Activated CD4-positive, alpha-beta T cell treated with anti-CD3 and anti-CD28 coated beads for 36 hours (primary cell): ENCODE measurements around the gene TEX22. TPM values are rescaled to one million over a fixed set of nuclear protein-coding genes. Genes with fewer than 3 reads are reported as not detected.

ENCODE experiments used
- ATAC-seq: fragments of 200-7000 bp; cut with Tn5 transposase; one replicate; pipeline ENCODE4 v1.10.0; 2021; ENCODE audit warnings: mild to moderate bottlenecking, moderate library complexity
- CTCF ChIA-PET: fragments of 350-600 bp; sonication (Branson Sonifier 250); formaldehyde crosslinking; loops from one replicate; lab custom pipeline; 2021; ENCODE audit warnings: antibody characterized with exemption; lab: Charles Lee
- POLR2A ChIA-PET: fragments of 350-600 bp; sonication (Branson Sonifier 250); formaldehyde crosslinking; loops from one replicate; lab custom pipeline; 2021; ENCODE audit warnings: antibody characterized with exemption, inconsistent platforms; lab: Charles Lee
- DNase-seq: peaks from one replicate; pipeline ENCODE4 v3.0.0-alpha.2; 2020
- H3K27ac Mint-ChIP-seq: one replicate; pipeline ENCODE4 v1.8.0; 2021; ENCODE audit warnings: mixed read lengths
- H3K27me3 Mint-ChIP-seq: one replicate; pipeline ENCODE4 v1.8.0; 2021; ENCODE audit warnings: mixed read lengths
- H3K36me3 Mint-ChIP-seq: one replicate; pipeline ENCODE4 v1.8.0; 2021; ENCODE audit warnings: low read depth, mixed read lengths
- H3K4me1 Mint-ChIP-seq: one replicate; pipeline ENCODE4 v1.8.0; 2021; ENCODE audit warnings: mixed read lengths
- H3K4me3 Mint-ChIP-seq: one replicate; pipeline ENCODE4 v1.8.0; 2021; ENCODE audit warnings: mild to moderate bottlenecking, moderate library complexity, mixed read lengths
- H3K9me3 Mint-ChIP-seq: one replicate; pipeline ENCODE4 v1.8.0; 2021; ENCODE audit warnings: low read depth, mixed read lengths
- intact Hi-C, 2 experiments: fragments of 100-400 bp; cut with DNase I in 1 of 2; cut with micrococcal nuclease in 1 of 2; formaldehyde crosslinking; loops; one replicate each; pipeline versions ENCODE4 v1.14.2 to v1.15.1; 2022 to 2024; cut with DNase I, micrococcal nuclease
- total RNA-seq, 2 experiments: library from RNA; stranded (reverse); gene quantifications; one replicate each; pipeline ENCODE4 v1.2.3, GENCODE V29; 2021

Gene TEX22
- total RNA-seq, 2 experiments from 2014 or later = 1.4 to 2.4 TPM

- DNase-seq (no peak), ATAC-seq (no peak)
- H3K27ac Mint-ChIP-seq = no peak overlapping the region
- peaks cover 5% of the 10 kb centered on the region for H3K4me1 Mint-ChIP-seq
- no peaks in the 10 kb centered on the region for H3K27me3 Mint-ChIP-seq
- POLR2A ChIA-PET = no interaction called here
- no peaks in the 10 kb centered on the region for H3K9me3 Mint-ChIP-seq
- CTCF ChIA-PET = no interaction called here
- intact Hi-C loops = no loop called here
- H3K36me3 Mint-ChIP-seq = no peaks in the 10 kb centered on the region
- H3K4me3 Mint-ChIP-seq = no peak overlapping the region
These were observed 5.2 kb upstream of the TEX22 start for GRCh38 chr14:105393151-105393550.

GRCh38 chr14:105394714-105395537, 3.4 kb upstream of the TEX22 start:
- H3K4me3 Mint-ChIP-seq = no peak overlapping the region
- POLR2A ChIA-PET = no interaction called here
- CTCF ChIA-PET = interaction anchor here (0.5 kb wide), 1 partner anchor 194 kb away, joined by 3 read pairs; no protein-coding TSS in a partner anchor
- DNase-seq = no peak
- peaks cover 12% of the 10 kb centered on the region for H3K36me3 Mint-ChIP-seq
- intact Hi-C loops = loop anchor here in 1 of 2 experiments (5.0 kb wide), 1 partner anchor 103 kb away; no protein-coding TSS in a partner anchor
- peaks cover 10% of the 10 kb centered on the region for H3K4me1 Mint-ChIP-seq
- ATAC-seq = no peak
- H3K27me3 Mint-ChIP-seq = no peaks in the 10 kb centered on the region
- H3K9me3 Mint-ChIP-seq = no peaks in the 10 kb centered on the region
- no peak overlapping the region for H3K27ac Mint-ChIP-seq

GRCh38 chr14:105395538-105395854, 2.8 kb upstream of the TEX22 start:
- Mint-ChIP-seq H3K9me3 (peaks cover 3% of the 10 kb centered on the region), H3K36me3 (peaks cover 17% of the 10 kb centered on the region), H3K27ac (no peak overlapping the region), H3K27me3 (no peaks in the 10 kb centered on the region), H3K4me1 (peaks cover 10% of the 10 kb centered on the region), H3K4me3 (no peak overlapping the region)
- ATAC-seq = no peak
- ChIA-PET CTCF (no interaction called here), POLR2A (no interaction called here)
- intact Hi-C loops = loop anchor here in 1 of 2 experiments (5.0 kb wide), 1 partner anchor 103 kb away; no protein-coding TSS in a partner anchor
- DNase-seq = no peak

- ATAC-seq (no peak), DNase-seq (no peak)
- peak overlapping the region; percentile 47 for H3K4me3 Mint-ChIP-seq
- POLR2A ChIA-PET = interaction anchor here (0.8 kb wide), 1 partner anchor 132 kb away, joined by 3 read pairs; no protein-coding TSS in a partner anchor
- H3K9me3 Mint-ChIP-seq = peaks cover 13% of the 10 kb centered on the region
- H3K27ac Mint-ChIP-seq = peak overlapping the region; percentile 84
- no peaks in the 10 kb centered on the region for H3K27me3 Mint-ChIP-seq
- CTCF ChIA-PET = interaction anchor here (0.5 to 1.0 kb wide), 3 partner anchors 27 to 110 kb away, joined by 3 to 5 read pairs (median 4); no protein-coding TSS in a partner anchor
- intact Hi-C loops = loop anchor here in 1 of 2 experiments (5.0 kb wide), 1 partner anchor 105 kb away; no protein-coding TSS in a partner anchor
- H3K36me3 Mint-ChIP-seq = peaks cover 30% of the 10 kb centered on the region
- H3K4me1 Mint-ChIP-seq = peaks cover 10% of the 10 kb centered on the region
These were observed 897 bp upstream of the TEX22 start for GRCh38 chr14:105397350-105397931.

- Mint-ChIP-seq H3K4me3 (peak overlapping the region; percentile 85), H3K9me3 (peaks cover 13% of the 10 kb centered on the region), H3K27me3 (no peaks in the 10 kb centered on the region), H3K36me3 (peaks cover 30% of the 10 kb centered on the region), H3K4me1 (peaks cover 16% of the 10 kb centered on the region), H3K27ac (peak overlapping the region; percentile 91)
- peak; percentile 49 for ATAC-seq
- POLR2A ChIA-PET = interaction anchor here (0.5 to 1.2 kb wide), 2 partner anchors 13 to 333 kb away, joined by 3 to 4 read pairs; no protein-coding TSS in a partner anchor
- CTCF ChIA-PET = interaction anchor here (0.6 kb wide), 1 partner anchor 23 kb away, joined by 4 read pairs; no protein-coding TSS in a partner anchor
- DNase-seq = peak; percentile 60
- intact Hi-C loops = loop anchor here (1.0 to 5.0 kb wide), 10 partner anchors 16 to 647 kb away; partner anchors contain the start of genes BTBD6 (in 1 of the 2), CDCA4 (in 1 of the 2), CRIP2 (in 1 of the 2) and MTA1 (in 1 of the 2)
These were observed 558 bp downstream of the TEX22 start for GRCh38 chr14:105398726-105399465.

DNA sequence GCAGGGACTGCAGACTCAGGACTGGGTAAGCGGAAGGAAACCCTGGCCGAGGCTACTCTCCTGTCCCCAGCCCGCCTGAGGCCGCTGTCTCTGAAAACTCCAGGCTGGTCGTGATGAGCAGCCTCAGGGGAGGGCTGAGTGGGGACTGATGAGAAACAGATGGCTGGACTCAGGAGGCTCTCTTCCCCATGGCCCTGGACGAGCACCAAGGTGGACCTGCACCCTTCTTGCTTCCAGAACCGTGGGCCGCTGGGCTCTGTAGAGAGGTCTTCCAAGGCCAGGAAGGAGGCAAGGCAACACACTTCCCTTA, 1.1 kb downstream of the TEX22 start:
- POLR2A ChIA-PET = interaction anchor here (0.5 to 1.2 kb wide), 2 partner anchors 12 to 333 kb away, joined by 3 to 4 read pairs; no protein-coding TSS in a partner anchor
- no peaks in the 10 kb centered on the region for H3K27me3 Mint-ChIP-seq
- CTCF ChIA-PET = interaction anchor here (0.6 to 1.2 kb wide), 2 partner anchors 24 to 90 kb away, joined by 3 to 4 read pairs; no protein-coding TSS in a partner anchor
- peaks cover 13% of the 10 kb centered on the region for H3K9me3 Mint-ChIP-seq
- intact Hi-C loops = loop anchor here in 1 of 2 experiments (2.0 to 5.0 kb wide), 2 partner anchors 81 to 107 kb away; no protein-coding TSS in a partner anchor
- H3K36me3 Mint-ChIP-seq = peaks cover 30% of the 10 kb centered on the region
- peak overlapping the region; percentile 85 for H3K4me3 Mint-ChIP-seq
- H3K27ac Mint-ChIP-seq = peak overlapping the region; percentile 91
- ATAC-seq = no peak
- DNase-seq = no peak
- H3K4me1 Mint-ChIP-seq = peaks cover 22% of the 10 kb centered on the region

- Mint-ChIP-seq H3K4me1 (peaks cover 28% of the 10 kb centered on the region), H3K27me3 (no peaks in the 10 kb centered on the region), H3K4me3 (peak overlapping the region; percentile 85), H3K36me3 (peaks cover 30% of the 10 kb centered on the region), H3K27ac (no peak overlapping the region), H3K9me3 (peaks cover 13% of the 10 kb centered on the region)
- CTCF ChIA-PET = interaction anchor here (1.2 kb wide), 1 partner anchor 89 kb away, joined by 3 read pairs; no protein-coding TSS in a partner anchor
- intact Hi-C loops = no loop called here
- POLR2A ChIA-PET = no interaction called here
- DNase-seq = no peak
- no peak for ATAC-seq
These were observed 1.7 kb downstream of the TEX22 start for GRCh38 chr14:105400016-105400415.

DNA sequence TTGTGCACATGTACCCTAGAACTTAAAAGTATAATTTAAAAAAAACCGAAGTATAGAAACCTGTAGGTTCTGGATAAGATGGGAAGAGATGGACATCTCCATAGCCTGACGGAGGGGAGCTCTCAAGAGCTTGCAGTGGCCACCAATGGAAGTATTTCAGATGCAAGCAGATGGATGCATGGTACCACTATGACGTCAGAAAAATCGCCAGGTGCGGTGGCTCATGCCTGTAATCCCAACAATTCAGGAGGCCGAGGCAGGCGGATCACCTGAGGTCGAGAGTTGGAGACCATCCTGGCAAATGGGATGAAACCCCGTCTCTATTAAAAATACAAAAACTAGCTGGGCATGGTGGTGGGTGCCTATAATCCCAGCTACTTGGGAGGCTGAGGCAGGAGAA, 3.4 kb downstream of the TEX22 start:
- no peak for DNase-seq
- Mint-ChIP-seq H3K4me1 (peaks cover 30% of the 10 kb centered on the region), H3K4me3 (no peak overlapping the region), H3K27me3 (no peaks in the 10 kb centered on the region), H3K9me3 (peaks cover 13% of the 10 kb centered on the region), H3K36me3 (peaks cover 30% of the 10 kb centered on the region), H3K27ac (no peak overlapping the region)
- intact Hi-C loops = no loop called here
- no peak for ATAC-seq
- CTCF ChIA-PET = interaction anchor here (1.3 kb wide), 1 partner anchor 9 kb away, joined by 3 read pairs; no protein-coding TSS in a partner anchor
- POLR2A ChIA-PET = interaction anchor here (0.7 kb wide), 1 partner anchor 17 kb away, joined by 3 read pairs; no protein-coding TSS in a partner anchor

DNA sequence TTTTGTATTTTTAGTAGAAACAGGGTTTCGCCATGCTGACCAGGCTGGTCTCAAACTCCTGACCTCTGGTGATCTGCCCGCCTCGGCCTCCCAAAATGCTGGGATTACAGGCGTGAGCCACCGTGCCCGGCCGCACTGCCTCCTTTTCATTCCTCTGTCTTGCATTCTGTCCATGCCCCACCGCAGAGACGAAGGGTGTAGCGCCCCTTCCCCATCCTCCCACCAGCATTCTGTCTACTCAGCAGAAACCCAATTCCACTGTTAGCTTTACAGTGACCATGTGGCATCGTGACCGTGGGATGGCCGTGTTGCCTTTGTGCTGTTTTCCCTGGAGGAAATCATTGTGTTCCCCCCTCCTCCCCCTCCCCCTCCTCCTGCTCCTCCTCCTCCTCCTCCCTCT, 10.3 kb downstream of the TEX22 start:
- H3K9me3 Mint-ChIP-seq = no peaks in the 10 kb centered on the region
- CTCF ChIA-PET = no interaction called here
- no peak for DNase-seq
- H3K27ac Mint-ChIP-seq = no peak overlapping the region
- ATAC-seq = no peak
- no peaks in the 10 kb centered on the region for H3K36me3 Mint-ChIP-seq
- intact Hi-C loops = no loop called here
- POLR2A ChIA-PET = interaction anchor here (0.6 kb wide), 1 partner anchor 111 kb away, joined by 3 read pairs; no protein-coding TSS in a partner anchor
- H3K27me3 Mint-ChIP-seq = peaks cover 13% of the 10 kb centered on the region
- no peak overlapping the region for H3K4me3 Mint-ChIP-seq
- peaks cover 22% of the 10 kb centered on the region for H3K4me1 Mint-ChIP-seq

GRCh38 chr14:105409364-105409763, 11.0 kb downstream of the TEX22 start:
- intact Hi-C loops = no loop called here
- DNase-seq (no peak), ATAC-seq (no peak)
- ChIA-PET CTCF (no interaction called here), POLR2A (no interaction called here)
- H3K4me3 Mint-ChIP-seq = no peak overlapping the region
- H3K27me3 Mint-ChIP-seq = peaks cover 17% of the 10 kb centered on the region
- peaks cover 15% of the 10 kb centered on the region for H3K4me1 Mint-ChIP-seq
- H3K9me3 Mint-ChIP-seq = no peaks in the 10 kb centered on the region
- H3K27ac Mint-ChIP-seq = no peak overlapping the region
- no peaks in the 10 kb centered on the region for H3K36me3 Mint-ChIP-seq
